GM23338 (cell line): Measurements from ENCODE around the gene FKBP10. TPM values are rescaled to one million over a fixed set of nuclear protein-coding genes. Genes with fewer than 3 reads are reported as not detected.

Experiments
- ATAC-seq: fragments of 200-7000 bp; cut with Tn5 transposase; 3 replicates; pipeline ENCODE4 v1.9.1; 2020
- DNase-seq: peaks from one replicate; pipeline ENCODE4 v3.0.0-alpha.2; 2015; ENCODE audit warnings: low spot score
- H2AFZ ChIP-seq: fragments of 200-600 bp; sonication (generic); 2 replicates; pipeline ENCODE4 v1.8.0; 2016; ENCODE audit warnings: antibody characterized with exemption, mild to moderate bottlenecking, moderate library complexity
- H3F3A ChIP-seq: fragments of 200-600 bp; sonication (generic); replicated peaks from 2 replicates; pipeline ENCODE4 v1.8.0; 2017; ENCODE audit warnings: antibody characterized with exemption, mixed run types, low read depth
- H3K27ac ChIP-seq: fragments of 200-600 bp; sonication (generic); 2 replicates; pipeline ENCODE4 v1.6.1; 2016; ENCODE audit warnings: low read depth
- H3K27me3 ChIP-seq: fragments of 200-600 bp; sonication (generic); 2 replicates; pipeline ENCODE4 v1.8.0; 2016; ENCODE audit warnings: mild to moderate bottlenecking, mixed run types, moderate library complexity; ENCODE audit not compliant: insufficient read depth
- H3K36me3 ChIP-seq: fragments of 200-600 bp; sonication (generic); 2 replicates; pipeline ENCODE4 v1.8.0; 2016; ENCODE audit warnings: mild to moderate bottlenecking; ENCODE audit not compliant: insufficient read depth
- H3K4me1 ChIP-seq: fragments of 200-600 bp; sonication (generic); 2 replicates; pipeline ENCODE4 v1.8.0; 2016; ENCODE audit warnings: mild to moderate bottlenecking, moderate library complexity; ENCODE audit not compliant: insufficient read depth
- H3K4me2 ChIP-seq: fragments of 200-600 bp; sonication (generic); 2 replicates; pipeline ENCODE4 v1.7.1; 2017; ENCODE audit warnings: mixed run types
- H3K4me3 ChIP-seq: fragments of 200-600 bp; sonication (generic); 2 replicates; pipeline ENCODE4 v1.6.1; 2016; ENCODE audit warnings: mixed run types
- H3K79me2 ChIP-seq: fragments of 200-600 bp; sonication (generic); replicated peaks from 2 replicates; pipeline ENCODE4 v1.8.0; 2017; ENCODE audit warnings: mild to moderate bottlenecking; ENCODE audit not compliant: insufficient read depth
- H3K9me2 ChIP-seq: fragments of 200-600 bp; sonication (generic); 2 replicates; pipeline ENCODE4 v1.8.0; 2017; ENCODE audit not compliant: insufficient read depth
- H4K20me1 ChIP-seq: fragments of 200-600 bp; sonication (generic); replicated peaks from 2 replicates; pipeline ENCODE4 v1.8.0; 2017; ENCODE audit warnings: mild to moderate bottlenecking; ENCODE audit not compliant: insufficient read depth
- H3K27ac Mint-ChIP-seq: 2 replicates; pipeline ENCODE4 v1.8.0; 2020; ENCODE audit warnings: inconsistent platforms, mild to moderate bottlenecking, moderate library complexity, mixed read lengths
- H3K27me3 Mint-ChIP-seq: 3 replicates; pipeline ENCODE4 v1.8.0; 2022; ENCODE audit warnings: low read depth, mild to moderate bottlenecking, moderate library complexity, mixed read lengths, inconsistent platforms; ENCODE audit not compliant: insufficient read depth, poor library complexity
- H3K36me3 Mint-ChIP-seq: 3 replicates; pipeline ENCODE4 v1.8.0; 2021; ENCODE audit warnings: low read depth, mild to moderate bottlenecking, inconsistent platforms, moderate library complexity, mixed read lengths
- H3K4me1 Mint-ChIP-seq: 3 replicates; pipeline ENCODE4 v1.8.0; 2020; ENCODE audit warnings: mild to moderate bottlenecking, inconsistent platforms, mixed read lengths
- H3K4me3 Mint-ChIP-seq: 3 replicates; pipeline ENCODE4 v1.8.0; 2021; ENCODE audit warnings: moderate library complexity, mild to moderate bottlenecking, inconsistent platforms, mixed read lengths
- H3K9me3 Mint-ChIP-seq: 3 replicates; pipeline ENCODE4 v1.8.0; 2020; ENCODE audit warnings: moderate library complexity, mild to moderate bottlenecking, inconsistent platforms, mixed read lengths
- NANOG ChIP-seq: IDR thresholded peaks from 2 replicates; pipeline ENCODE4 v1.6.1; 2016; ENCODE audit warnings: antibody characterized with exemption, borderline replicate concordance
- POLR2AphosphoS5 ChIP-seq: IDR thresholded peaks from 2 replicates; pipeline ENCODE4 v1.6.1; 2016; ENCODE audit warnings: antibody characterized with exemption, low read depth
- STAT1 ChIP-seq: IDR thresholded peaks from one replicate; pipeline ENCODE4 v1.6.1; 2016; ENCODE audit warnings: antibody characterized with exemption; ENCODE audit not compliant: unreplicated experiment
- ZNF114 ChIP-seq: fragments of 250-450 bp; sonication (Bioruptor Pico); IDR thresholded peaks from 2 replicates; pipeline ENCODE4 v1.5.0; 2020; ENCODE audit warnings: mild to moderate bottlenecking, moderate library complexity
- ZNF331 ChIP-seq: fragments of 250-450 bp; sonication (Bioruptor Pico); IDR thresholded peaks from 2 replicates; pipeline ENCODE4 v1.5.0; 2020; ENCODE audit warnings: low read depth, mild to moderate bottlenecking, moderate library complexity
- polyA plus RNA-seq: library from polyadenylated mRNA; unstranded; fragments of >200 nt; fragmentation: Nextera tagmentation; extraction: Ambion mirVana; gene quantifications from 2 replicates; pipeline ENCODE4 v1.2.1, GENCODE V29; 2016
- total RNA-seq: library from RNA; depleted of rRNA; stranded (reverse); fragments of >200 nt; shearing (Covaris generic); gene quantifications from 2 replicates; pipeline ENCODE4 v1.2.3, GENCODE V29; 2014
- TF ChIP-seq, protein P1 (sequence below), 2 experiments: fragments of 200-600 bp in 1 of 2; sonication (generic) in 1 of 2; conservative IDR thresholded peaks; 2 replicates each; pipeline versions ENCODE4 v1.5.1 to v1.6.1; 2016 to 2017; ENCODE audit warnings: antibody characterized with exemption in 2 of 2, low read depth in 2 of 2, mild to moderate bottlenecking in 2 of 2, moderate library complexity in 1 of 2

The FKBP10 gene
- total and polyA plus RNA-seq, 2 experiments from 2014 or later: 26.2 to 151 TPM

- Histone ChIP-seq H3K27me3 (peaks cover 42% of the 10 kb centered on the region), H3K27ac (no peak overlapping the region), H3K4me3 (peak overlapping the region; percentile 42), H3K79me2 (no peaks in the 10 kb centered on the region), H3F3A (peaks cover 13% of the 10 kb centered on the region; the same call in 1 of the 2 replicates), H3K36me3 (no peaks in the 10 kb centered on the region), H3K4me2 (peak overlapping the region; percentile 77), H3K9me2 (no peaks in the 10 kb centered on the region), H2AFZ (no peak overlapping the region), H3K4me1 (peaks cover 31% of the 10 kb centered on the region), H4K20me1 (no peaks in the 10 kb centered on the region)
- no peaks in the 10 kb centered on the region for H3K9me3 Mint-ChIP-seq
- no peaks in the 10 kb centered on the region for H3K36me3 Mint-ChIP-seq
- ATAC-seq (peak; percentile 83), DNase-seq (peak; percentile 93)
- TF ChIP-seq ZNF114 (no peak), NANOG (no peak), STAT1 (no peak), POLR2AphosphoS5 (peak; percentile 36; the same call in 1 of the 2 replicates)
- TF ChIP-seq, protein P1, sequence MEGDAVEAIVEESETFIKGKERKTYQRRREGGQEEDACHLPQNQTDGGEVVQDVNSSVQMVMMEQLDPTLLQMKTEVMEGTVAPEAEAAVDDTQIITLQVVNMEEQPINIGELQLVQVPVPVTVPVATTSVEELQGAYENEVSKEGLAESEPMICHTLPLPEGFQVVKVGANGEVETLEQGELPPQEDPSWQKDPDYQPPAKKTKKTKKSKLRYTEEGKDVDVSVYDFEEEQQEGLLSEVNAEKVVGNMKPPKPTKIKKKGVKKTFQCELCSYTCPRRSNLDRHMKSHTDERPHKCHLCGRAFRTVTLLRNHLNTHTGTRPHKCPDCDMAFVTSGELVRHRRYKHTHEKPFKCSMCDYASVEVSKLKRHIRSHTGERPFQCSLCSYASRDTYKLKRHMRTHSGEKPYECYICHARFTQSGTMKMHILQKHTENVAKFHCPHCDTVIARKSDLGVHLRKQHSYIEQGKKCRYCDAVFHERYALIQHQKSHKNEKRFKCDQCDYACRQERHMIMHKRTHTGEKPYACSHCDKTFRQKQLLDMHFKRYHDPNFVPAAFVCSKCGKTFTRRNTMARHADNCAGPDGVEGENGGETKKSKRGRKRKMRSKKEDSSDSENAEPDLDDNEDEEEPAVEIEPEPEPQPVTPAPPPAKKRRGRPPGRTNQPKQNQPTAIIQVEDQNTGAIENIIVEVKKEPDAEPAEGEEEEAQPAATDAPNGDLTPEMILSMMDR (conservative IDR thresholded peaks at IDR 0.05; ENCODE audit: low read depth in 2 of 2): peak in 1 of 2 experiments; percentile 44; a peak in 2 of 4 replicates
- peak overlapping the region; percentile 67; the same call in 1 of the 2 replicates for H3K27ac Mint-ChIP-seq
- H3K27me3 Mint-ChIP-seq: peaks cover 49% of the 10 kb centered on the region
- H3K4me1 Mint-ChIP-seq: peaks cover 36% of the 10 kb centered on the region
- peak overlapping the region; percentile 63 for H3K4me3 Mint-ChIP-seq
Measured at GRCh38 chr17:41793784-41794539, 18.8 kb upstream of the FKBP10 start.

DNA sequence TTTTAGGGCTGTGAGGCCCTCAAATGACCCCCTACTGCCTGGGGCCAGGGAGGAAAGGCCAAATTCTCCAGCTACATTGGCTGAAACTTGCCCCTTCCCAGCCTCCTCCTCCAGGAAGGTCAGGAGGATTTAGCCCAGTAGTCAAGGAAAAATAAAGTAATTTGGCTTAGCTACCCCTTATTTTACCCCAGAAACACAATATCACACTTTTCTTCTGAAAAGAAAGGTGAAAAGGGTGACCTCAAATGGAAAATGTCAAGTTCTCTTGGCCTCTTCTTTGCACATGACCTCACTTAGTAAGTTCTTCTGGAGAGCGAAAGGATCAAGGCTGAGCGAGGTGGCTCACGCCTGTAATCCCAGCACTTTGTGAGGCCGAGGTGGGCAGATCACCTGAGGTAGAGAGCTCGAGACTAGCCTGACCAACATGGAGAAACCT lies 18.2 kb upstream of the FKBP10 start:
- Mint-ChIP-seq H3K27ac (no peak overlapping the region), H3K9me3 (no peaks in the 10 kb centered on the region), H3K27me3 (peaks cover 49% of the 10 kb centered on the region), H3K4me1 (peaks cover 39% of the 10 kb centered on the region), H3K4me3 (no peak overlapping the region), H3K36me3 (no peaks in the 10 kb centered on the region; the same call in 2 of the 3 replicates)
- no peaks in the 10 kb centered on the region for H3K9me2 ChIP-seq
- no peak overlapping the region for H3K27ac ChIP-seq
- H3F3A ChIP-seq: peaks cover 13% of the 10 kb centered on the region; the same call in 1 of the 2 replicates
- H3K79me2 ChIP-seq: no peaks in the 10 kb centered on the region
- peak overlapping the region; percentile 42; the same call in 1 of the 2 replicates for H3K4me3 ChIP-seq
- no peak overlapping the region for H2AFZ ChIP-seq
- no peaks in the 10 kb centered on the region for H3K36me3 ChIP-seq
- TF ChIP-seq POLR2AphosphoS5: no peak
- TF ChIP-seq ZNF331 (CRISPR knock-in tag): no peak
- no peak for TF ChIP-seq NANOG
- H3K4me1 ChIP-seq: peaks cover 31% of the 10 kb centered on the region
- H3K4me2 ChIP-seq: peak overlapping the region; percentile 77
- DNase-seq (no peak), ATAC-seq (no peak)
- peaks cover 42% of the 10 kb centered on the region for H3K27me3 ChIP-seq
- H4K20me1 ChIP-seq: no peaks in the 10 kb centered on the region
